Measurements from ENCODE around the gene NTRK2.

The NTRK2 gene

DNA sequence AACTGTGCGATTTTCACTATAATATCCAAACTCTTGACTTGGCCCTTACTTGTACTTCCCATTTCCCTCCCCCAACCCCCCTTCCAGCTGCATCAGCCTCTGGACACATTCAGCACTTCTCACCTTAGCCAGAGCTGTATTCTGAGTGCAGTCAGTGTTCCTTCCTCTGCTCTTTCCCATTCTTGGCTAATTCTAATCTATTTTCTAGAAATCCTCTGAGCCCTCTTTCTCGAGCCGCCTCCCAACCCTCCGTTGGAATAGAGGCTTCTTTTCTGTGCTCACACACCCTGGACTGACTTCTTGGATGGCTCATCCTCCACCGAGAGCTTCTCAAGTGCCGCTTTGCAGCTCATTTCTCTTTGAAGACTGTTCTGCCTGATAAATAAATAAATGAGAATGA is 188.8 kb downstream of the NTRK2 start:
- H3K27me3 ChIP-seq (ENCODE audit: insufficient read depth, low read length) = no peaks in the 10 kb centered on the region
- no peak overlapping the region for H3K9ac ChIP-seq (ENCODE audit: low read length)
- H4K20me1 ChIP-seq (ENCODE audit: insufficient read depth, low read length) = no peaks in the 10 kb centered on the region
- H3F3A ChIP-seq (ENCODE audit: insufficient read depth, low read length) = no peaks in the 10 kb centered on the region
- H3K4me3 ChIP-seq (ENCODE audit: low read depth, low read length, poor library complexity, severe bottlenecking) = no peak overlapping the region
- H3K4me2 ChIP-seq (ENCODE audit: low read length) = no peak overlapping the region
- no peak for TF ChIP-seq EZH2 (IDR thresholded peaks at IDR 0.05; ENCODE audit: borderline replicate concordance, low read length)
- TF ChIP-seq, protein P1, sequence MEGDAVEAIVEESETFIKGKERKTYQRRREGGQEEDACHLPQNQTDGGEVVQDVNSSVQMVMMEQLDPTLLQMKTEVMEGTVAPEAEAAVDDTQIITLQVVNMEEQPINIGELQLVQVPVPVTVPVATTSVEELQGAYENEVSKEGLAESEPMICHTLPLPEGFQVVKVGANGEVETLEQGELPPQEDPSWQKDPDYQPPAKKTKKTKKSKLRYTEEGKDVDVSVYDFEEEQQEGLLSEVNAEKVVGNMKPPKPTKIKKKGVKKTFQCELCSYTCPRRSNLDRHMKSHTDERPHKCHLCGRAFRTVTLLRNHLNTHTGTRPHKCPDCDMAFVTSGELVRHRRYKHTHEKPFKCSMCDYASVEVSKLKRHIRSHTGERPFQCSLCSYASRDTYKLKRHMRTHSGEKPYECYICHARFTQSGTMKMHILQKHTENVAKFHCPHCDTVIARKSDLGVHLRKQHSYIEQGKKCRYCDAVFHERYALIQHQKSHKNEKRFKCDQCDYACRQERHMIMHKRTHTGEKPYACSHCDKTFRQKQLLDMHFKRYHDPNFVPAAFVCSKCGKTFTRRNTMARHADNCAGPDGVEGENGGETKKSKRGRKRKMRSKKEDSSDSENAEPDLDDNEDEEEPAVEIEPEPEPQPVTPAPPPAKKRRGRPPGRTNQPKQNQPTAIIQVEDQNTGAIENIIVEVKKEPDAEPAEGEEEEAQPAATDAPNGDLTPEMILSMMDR (IDR thresholded peaks at IDR 0.05; ENCODE audit: low read length) = no peak
- no peaks in the 10 kb centered on the region for H3K9me3 ChIP-seq (ENCODE audit: low read length)
- no peaks in the 10 kb centered on the region for H3K4me1 ChIP-seq (ENCODE audit: insufficient read depth, low read length, severe bottlenecking)
- no peaks in the 10 kb centered on the region for H3K9me2 ChIP-seq (ENCODE audit: low read depth, low read length)
- H3K36me3 ChIP-seq (ENCODE audit: insufficient read depth, low read length) = no peaks in the 10 kb centered on the region
- H3K79me2 ChIP-seq (ENCODE audit: insufficient read depth, low read length) = no peaks in the 10 kb centered on the region
- no peak overlapping the region for H3K27ac ChIP-seq (ENCODE audit: low read depth, low read length, poor library complexity, severe bottlenecking)
- no peak overlapping the region for H2AFZ ChIP-seq (ENCODE audit: low read length)

DNA sequence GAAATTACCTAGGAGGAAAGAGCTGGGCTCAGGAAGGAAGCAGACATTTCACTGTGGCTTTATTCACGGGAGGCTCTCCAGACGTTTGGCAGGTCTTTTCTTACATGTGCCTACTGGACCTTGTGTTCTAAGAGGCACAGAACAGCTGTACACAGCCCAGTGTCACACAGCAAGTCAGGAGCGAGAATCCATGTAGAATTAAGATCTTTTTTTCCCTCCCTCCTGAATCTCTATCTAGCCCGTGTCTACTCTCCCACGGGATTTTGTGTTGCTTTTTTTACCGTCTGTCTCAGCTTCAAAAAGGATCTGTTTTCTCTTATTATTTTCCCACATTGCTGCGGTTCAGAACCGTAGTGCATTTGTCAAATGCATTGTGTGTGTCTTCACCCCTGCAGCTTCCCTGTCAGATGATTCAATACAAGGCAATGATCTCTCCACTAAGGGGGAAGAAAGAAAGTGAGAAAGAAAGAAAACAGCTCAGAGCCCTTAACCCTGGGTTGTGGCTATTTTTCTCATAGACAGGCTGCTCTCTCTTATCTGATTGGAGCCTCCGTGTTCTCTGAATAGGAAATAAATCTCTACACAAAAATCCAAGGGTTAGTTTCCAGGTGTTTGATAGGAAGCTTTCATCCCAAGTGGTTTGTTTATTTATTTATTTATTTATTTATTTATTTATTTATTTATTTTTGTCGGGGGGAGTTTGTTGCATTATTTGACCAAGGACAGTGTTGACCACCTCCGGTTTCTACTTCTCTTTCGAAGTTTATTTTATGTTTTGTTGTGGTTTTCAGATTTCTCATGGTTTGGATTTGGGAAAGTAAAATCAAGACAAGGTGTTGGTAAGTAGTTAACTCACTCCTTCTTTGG is 191.0 kb downstream of the NTRK2 start:
- no peaks in the 10 kb centered on the region for H4K20me1 ChIP-seq (ENCODE audit: insufficient read depth, low read length)

DNA sequence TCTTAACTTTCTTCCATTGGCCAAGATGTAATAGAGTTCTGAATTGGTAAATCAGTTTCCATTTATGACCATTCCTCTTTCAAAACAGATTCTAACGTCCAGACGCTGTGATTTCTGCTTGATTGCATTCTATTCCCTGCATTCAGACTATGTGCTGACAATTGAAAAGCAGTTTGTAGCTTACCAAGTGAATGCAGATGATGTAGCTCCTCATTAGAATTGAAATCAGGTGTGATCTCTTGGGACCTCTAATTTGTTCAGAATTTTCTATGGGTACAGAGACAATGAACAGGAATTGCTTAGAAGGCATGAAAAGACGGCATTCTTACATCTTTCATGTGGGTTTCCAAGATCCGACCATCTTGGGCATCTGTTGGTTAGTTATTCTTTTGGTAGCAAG is 191.9 kb downstream of the NTRK2 start:
- Histone ChIP-seq H3K27me3 (ENCODE audit: insufficient read depth, low read length) (no peaks in the 10 kb centered on the region), H3K27ac (ENCODE audit: low read depth, low read length, poor library complexity, severe bottlenecking) (no peak overlapping the region)

More for the DNA sequence above, 191.0 kb downstream of the NTRK2 start:
- H3K79me2 ChIP-seq (ENCODE audit: insufficient read depth, low read length) = no peaks in the 10 kb centered on the region
- no peaks in the 10 kb centered on the region for H3K4me1 ChIP-seq (ENCODE audit: insufficient read depth, low read length, severe bottlenecking)
- H3K9me2 ChIP-seq (ENCODE audit: low read depth, low read length) = no peaks in the 10 kb centered on the region
- no peak overlapping the region for H3K4me2 ChIP-seq (ENCODE audit: low read length)
- H3K27me3 ChIP-seq (ENCODE audit: insufficient read depth, low read length) = no peaks in the 10 kb centered on the region
- H3K9me3 ChIP-seq (ENCODE audit: low read length) = no peaks in the 10 kb centered on the region
- H3K27ac ChIP-seq (ENCODE audit: low read depth, low read length, poor library complexity, severe bottlenecking) = no peak overlapping the region
- no peak for TF ChIP-seq EZH2 (IDR thresholded peaks at IDR 0.05; ENCODE audit: borderline replicate concordance, low read length)
- TF ChIP-seq, protein P1 (IDR thresholded peaks at IDR 0.05; ENCODE audit: low read length) = no peak
- no peak overlapping the region for H3K9ac ChIP-seq (ENCODE audit: low read length)
- no peak overlapping the region for H3K4me3 ChIP-seq (ENCODE audit: low read depth, low read length, poor library complexity, severe bottlenecking)
- no peak overlapping the region for H2AFZ ChIP-seq (ENCODE audit: low read length)
- H3K36me3 ChIP-seq (ENCODE audit: insufficient read depth, low read length) = no peaks in the 10 kb centered on the region
- no peaks in the 10 kb centered on the region for H3F3A ChIP-seq (ENCODE audit: insufficient read depth, low read length)

More for the DNA sequence above, 191.9 kb downstream of the NTRK2 start:
- Histone ChIP-seq H3K4me2 (ENCODE audit: low read length) (no peak overlapping the region), H3K79me2 (ENCODE audit: insufficient read depth, low read length) (no peaks in the 10 kb centered on the region), H3K9me2 (ENCODE audit: low read depth, low read length) (no peaks in the 10 kb centered on the region), H3K9me3 (ENCODE audit: low read length) (no peaks in the 10 kb centered on the region), H3K36me3 (ENCODE audit: insufficient read depth, low read length) (no peaks in the 10 kb centered on the region), H3F3A (ENCODE audit: insufficient read depth, low read length) (no peaks in the 10 kb centered on the region), H3K4me1 (ENCODE audit: insufficient read depth, low read length, severe bottlenecking) (no peaks in the 10 kb centered on the region), H3K9ac (ENCODE audit: low read length) (no peak overlapping the region), H3K4me3 (ENCODE audit: low read depth, low read length, poor library complexity, severe bottlenecking) (no peak overlapping the region), H2AFZ (ENCODE audit: low read length) (no peak overlapping the region), H4K20me1 (ENCODE audit: insufficient read depth, low read length) (no peaks in the 10 kb centered on the region)
- no peak for TF ChIP-seq EZH2 (IDR thresholded peaks at IDR 0.05; ENCODE audit: borderline replicate concordance, low read length)
- TF ChIP-seq, protein P1 (IDR thresholded peaks at IDR 0.05; ENCODE audit: low read length) = no peak
